K562 (cell line): ENCODE data around the gene FAM3C. TPM values are rescaled to one million over a fixed set of nuclear protein-coding genes. Genes with fewer than 3 reads are reported as not detected.

Experiments used
- ATAC-seq: fragments of 200-7000 bp; cut with Tn5 transposase; 3 replicates; pipeline ENCODE4 v1.9.1; 2020; ENCODE audit warnings: moderate library complexity
- BruUV-seq: library from RNA; stranded (reverse); fragments of 400-500 nt; replicated peaks from 2 replicates; lab custom pipeline; 2021; lab: Mats Ljungman, UMichigan
- CTCF ChIA-PET: fragments of 300-600 bp; formaldehyde crosslinking; extraction: SDS; loops from one replicate; lab custom pipeline; 2021; ENCODE audit warnings: low intra/inter-chr PET ratio; lab: Yijun Ruan, JAX
- POLR2A ChIA-PET: fragments of 300-600, 350-650 bp; sonication (Branson Sonifier 250); formaldehyde crosslinking; extraction: SDS; loops from one replicate; lab custom pipeline; 2021; ENCODE audit warnings: antibody characterized with exemption, inconsistent platforms; lab: Yijun Ruan, JAX
- DNase-seq, 4 experiments: peaks; one replicate each; pipeline versions ENCODE4 v3.0.0 to v3.0.0-alpha.2; 2011 to 2018; ENCODE audit warnings: low spot score in 3 of 4, mixed read lengths in 3 of 4; ENCODE audit errors: extremely low read depth in 1 of 4
- FAIRE-seq: peaks from 2 replicates; lab custom pipeline; 2011; peaks lifted over from hg19 to GRCh38; lab: Jason Lieb, UNC
- H2AFZ ChIP-seq: 2 replicates; pipeline ENCODE4 v1.6.0; 2011; ENCODE audit warnings: low read depth, low read length, control low read depth, inconsistent platforms
- H3K27ac ChIP-seq: fragments of 200-600 bp; 3 replicates; pipeline ENCODE4 v1.8.0; 2011; ENCODE audit warnings: low read depth, mild to moderate bottlenecking, control low read depth, inconsistent platforms, low read length, moderate library complexity, mixed read lengths; ENCODE audit errors: extremely low read depth
- H3K27me3 ChIP-seq, 2 experiments: fragments of 300-600 bp in 1 of 2; 2 replicates in 1 of 2; 3 replicates in 1 of 2; pipeline versions ENCODE4 v1.6.0 to v1.8.0; 2011; ENCODE audit warnings: inconsistent platforms in 2 of 2, low read length in 2 of 2, mild to moderate bottlenecking in 1 of 2, mixed read lengths in 1 of 2, moderate library complexity in 1 of 2; ENCODE audit not compliant: control insufficient read depth in 2 of 2, insufficient read depth in 2 of 2
- H3K36me3 ChIP-seq: fragments of 300-600 bp; 3 replicates; pipeline ENCODE4 v1.8.0; 2011; ENCODE audit warnings: mild to moderate bottlenecking, low read length, inconsistent platforms; ENCODE audit not compliant: control insufficient read depth, insufficient read depth
- H3K4me1 ChIP-seq, 2 experiments: fragments of 200-600 bp in 1 of 2; replicated peaks in 1 of 2; 2 replicates in 1 of 2; 3 replicates in 1 of 2; pipeline versions ENCODE4 v1.5.1 to v1.8.0; 2011; ENCODE audit warnings: inconsistent platforms in 2 of 2, low read length in 2 of 2, mild to moderate bottlenecking in 1 of 2, mixed read lengths in 1 of 2, moderate library complexity in 1 of 2; ENCODE audit not compliant: control insufficient read depth in 2 of 2, insufficient read depth in 2 of 2
- H3K4me2 ChIP-seq: 2 replicates; pipeline ENCODE4 v1.6.1; 2011; ENCODE audit warnings: low read length, control low read depth, inconsistent platforms, mixed read lengths; ENCODE audit not compliant: insufficient read depth
- H3K4me3 ChIP-seq: fragments of 200-600 bp; sonication (generic), shearing (Covaris generic); 2 replicates; pipeline ENCODE4 v1.5.1; 2016; ENCODE audit warnings: control low read depth, inconsistent platforms
- H3K79me2 ChIP-seq: fragments of 200-600 bp; 3 replicates; pipeline ENCODE4 v1.8.0; 2011; ENCODE audit warnings: low read length, inconsistent platforms; ENCODE audit not compliant: control insufficient read depth, insufficient read depth
- H3K9ac ChIP-seq, 2 experiments: 2 replicates each; pipeline versions ENCODE4 v1.6.0 to v1.6.1; 2011; ENCODE audit warnings: low read depth in 2 of 2, low read length in 2 of 2, control low read depth in 1 of 2, inconsistent platforms in 1 of 2, mild to moderate bottlenecking in 1 of 2, mixed read lengths in 1 of 2; ENCODE audit not compliant: insufficient read depth in 1 of 2
- H3K9me1 ChIP-seq: one replicate; pipeline ENCODE4 v1.6.0; 2011; ENCODE audit warnings: inconsistent platforms, mild to moderate bottlenecking, low read length, moderate library complexity; ENCODE audit not compliant: control insufficient read depth, insufficient read depth
- H3K9me3 ChIP-seq: replicated peaks from 2 replicates; pipeline ENCODE4 v1.5.1; 2011; ENCODE audit warnings: low read depth, low read length, inconsistent platforms; ENCODE audit not compliant: control insufficient read depth, insufficient read depth
- H4K20me1 ChIP-seq: replicated peaks from 2 replicates; pipeline ENCODE4 v1.6.1; 2011; ENCODE audit warnings: low read length, inconsistent platforms, mixed read lengths; ENCODE audit not compliant: control insufficient read depth, insufficient read depth
- BMI1 ChIP-seq: fragments of 150-350 bp; IDR thresholded peaks from 2 replicates; pipeline ENCODE4 v1.6.1; 2014; ENCODE audit warnings: low read length
- BRD4 ChIP-seq: fragments of 200-600 bp; sonication (generic); IDR thresholded peaks from 2 replicates; pipeline ENCODE4 v1.6.1; 2017; ENCODE audit warnings: inconsistent platforms
- CBX2 ChIP-seq: fragments of 200-600 bp; sonication (generic); IDR thresholded peaks from one replicate; pipeline ENCODE4 v1.6.1; 2012; ENCODE audit warnings: mild to moderate bottlenecking, low read length, inconsistent platforms; ENCODE audit not compliant: insufficient read depth, poor library complexity, severe bottlenecking
- CBX8 ChIP-seq: fragments of 200-600 bp; sonication (generic); IDR thresholded peaks from 2 replicates; pipeline ENCODE4 v1.6.1; 2012; ENCODE audit warnings: borderline replicate concordance, mixed run types, low read depth, mild to moderate bottlenecking, moderate library complexity, mixed read lengths, low read length, control low read depth, inconsistent platforms; ENCODE audit not compliant: poor library complexity, severe bottlenecking; ENCODE audit errors: extremely low read depth
- CXXC5 ChIP-seq: fragments of 250-450 bp; sonication (Bioruptor Pico); IDR thresholded peaks from 2 replicates; pipeline ENCODE4 v1.8.0; 2022; ENCODE audit warnings: inconsistent platforms, mild to moderate bottlenecking, moderate library complexity
- EZH2 ChIP-seq: IDR thresholded peaks from 2 replicates; pipeline ENCODE4 v1.6.1; 2012; ENCODE audit warnings: low read depth, mild to moderate bottlenecking, inconsistent platforms, low read length, borderline replicate concordance
- HMGN3 ChIP-seq: IDR thresholded peaks from 2 replicates; pipeline ENCODE4 v1.6.1; 2011; ENCODE audit warnings: borderline replicate concordance, low read depth, mild to moderate bottlenecking, mixed read lengths, low read length; ENCODE audit not compliant: insufficient read length; ENCODE audit errors: extremely low read depth
- MTF1 ChIP-seq: fragments of 250-450 bp; sonication (Bioruptor Pico); IDR thresholded peaks from 2 replicates; pipeline ENCODE4 v1.9.0; 2021; ENCODE audit warnings: moderate library complexity, mild to moderate bottlenecking, inconsistent platforms, borderline replicate concordance
- MYNN ChIP-seq, 2 experiments: sonication (generic); formaldehyde crosslinking in 1 of 2; IDR thresholded peaks; 2 replicates each; pipeline versions ENCODE4 v1.5.0 to v1.6.1; 2016 to 2020; ENCODE audit warnings: antibody characterized with exemption in 1 of 2, missing genetic modification reagents in 1 of 2
- TGIF2 ChIP-seq: sonication (generic); formaldehyde crosslinking; IDR thresholded peaks from 2 replicates; pipeline ENCODE4 v1.8.1; 2022; ENCODE audit warnings: mild to moderate bottlenecking, missing genetic modification reagents, moderate library complexity
- WHSC1 ChIP-seq: IDR thresholded peaks from one replicate; pipeline ENCODE4 v1.6.1; 2012; ENCODE audit warnings: low read length, control low read depth, inconsistent platforms
- ZBTB8A ChIP-seq: fragments of 450-650 bp; IDR thresholded peaks from 2 replicates; pipeline ENCODE4 v1.6.1; 2018; ENCODE audit warnings: mild to moderate bottlenecking, moderate library complexity; ENCODE audit not compliant: partially characterized antibody
- ZFP36 ChIP-seq: fragments of 150-350 bp; IDR thresholded peaks from 2 replicates; pipeline ENCODE4 v1.6.1; 2018; ENCODE audit warnings: low read length, low read depth; ENCODE audit not compliant: partially characterized antibody
- ZNF24 ChIP-seq: fragments of 450-650 bp; IDR thresholded peaks from 2 replicates; pipeline ENCODE4 v1.6.1; 2016
- WGBS: fragments of 100-300 bp; shearing (Covaris generic); methylation state at CpG from one replicate; pipeline ENCODE4 v1.1.6; 2016; ENCODE audit warnings: low coverage, mixed read lengths; ENCODE audit not compliant: insufficient coverage; ENCODE audit errors: missing lambda C conversion rate; 5-methylcytosine and 5-hydroxymethylcytosine counted together
- in situ Hi-C: fragments of 300-500 bp; cut with MboI; formaldehyde crosslinking; loops from 4 replicates; pipeline ENCODE4 v1.15.0; 2018; ENCODE audit warnings: inconsistent platforms, mixed read lengths
- intact Hi-C: fragments of 100-400 bp; cut with micrococcal nuclease; formaldehyde crosslinking; loops from 2 replicates; pipeline ENCODE4 v1.14.2; 2022
- polyA plus RNA-seq, 8 experiments: library from polyadenylated mRNA; depleted of rRNA in 4 of 8; stranded (reverse) in 5 of 8; unstranded in 3 of 8; fragments of >200 nt; fragmentation: Nextera tagmentation in 2 of 8; fragmentation: Illumina TruSeq in 1 of 8; extraction: Ambion mirVana in 2 of 8; extraction: Trizol in 1 of 8; gene quantifications; 2 replicates each; pipeline versions ENCODE4 v1.2.1 to v1.2.3, GENCODE V29; 2011 to 2014; ENCODE audit warnings: inconsistent platforms in 1 of 8, missing spikeins in 1 of 8
- total RNA-seq, 7 experiments: library from RNA; depleted of rRNA in 6 of 7; stranded (reverse); fragments of >200 nt in 6 of 7; fragmentation: Illumina TruSeq in 2 of 7; extraction: Trizol in 2 of 7; gene quantifications; 2 replicates each; pipeline versions ENCODE4 v1.2.1 to v1.2.3, GENCODE V29; 2011 to 2021; ENCODE audit warnings: low replicate concordance in 1 of 7
- TF ChIP-seq, protein P1 (sequence below): fragments of 250-450 bp; sonication (Bioruptor Pico); IDR thresholded peaks from 2 replicates; pipeline ENCODE4 v1.4.0; 2020; ENCODE audit warnings: borderline replicate concordance

FAM3C gene
- total and polyA plus RNA-seq, 9 of the 15 experiments (the other 6 are each of a cell fraction or from before 2014, with no cell fraction given): 10.6 to 42.6 (median 30.0) TPM

GRCh38 chr7:121334875-121335648, 61.0 kb downstream of the FAM3C start:
- no peak for DNase-seq
- H3K4me3 ChIP-seq: no peak overlapping the region
- no peak for TF ChIP-seq MYNN (IDR thresholded peaks at IDR 0.05)
- no peak for TF ChIP-seq MYNN (CRISPR knock-in tag; IDR thresholded peaks at IDR 0.05)
- TF ChIP-seq HMGN3: no peak
- TF ChIP-seq CXXC5 (CRISPR knock-in tag): no peak
- no peak for TF ChIP-seq TGIF2 (CRISPR knock-in tag)
- peak; percentile 48 for TF ChIP-seq ZFP36
- peak; percentile 99 for TF ChIP-seq CBX2
- TF ChIP-seq CBX8: peak; percentile 100
- TF ChIP-seq, protein P1, sequence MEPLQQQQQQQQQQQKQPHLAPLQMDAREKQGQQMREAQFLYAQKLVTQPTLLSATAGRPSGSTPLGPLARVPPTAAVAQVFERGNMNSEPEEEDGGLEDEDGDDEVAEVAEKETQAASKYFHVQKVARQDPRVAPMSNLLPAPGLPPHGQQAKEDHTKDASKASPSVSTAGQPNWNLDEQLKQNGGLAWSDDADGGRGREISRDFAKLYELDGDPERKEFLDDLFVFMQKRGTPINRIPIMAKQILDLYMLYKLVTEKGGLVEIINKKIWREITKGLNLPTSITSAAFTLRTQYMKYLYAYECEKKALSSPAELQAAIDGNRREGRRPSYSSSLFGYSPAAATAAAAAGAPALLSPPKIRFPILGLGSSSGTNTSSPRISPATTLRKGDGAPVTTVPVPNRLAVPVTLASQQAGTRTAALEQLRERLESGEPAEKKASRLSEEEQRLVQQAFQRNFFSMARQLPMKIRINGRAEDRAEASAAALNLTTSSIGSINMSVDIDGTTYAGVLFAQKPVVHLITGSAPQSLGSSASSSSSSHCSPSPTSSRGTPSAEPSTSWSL (CRISPR knock-in tag): no peak
- no peak for TF ChIP-seq ZNF24
- peak; percentile 73 for TF ChIP-seq BMI1
- TF ChIP-seq MTF1 (CRISPR knock-in tag): no peak
- no peak for TF ChIP-seq ZBTB8A
- TF ChIP-seq EZH2: 0 out of 2 replicates have a peak, but pooled peaks have one; percentile 74
- TF ChIP-seq BRD4: peak; percentile 64; the same call in 1 of the 2 replicates
- no peak for TF ChIP-seq WHSC1
- TF ChIP-seq, all 486 proteins: peak for 6
- no peaks in the 10 kb centered on the region for H3K9me3 ChIP-seq
- FAIRE-seq (no peak), ATAC-seq (no peak)
- intact Hi-C loops (loop anchor here (5.0 to 10.0 kb wide), 5 partner anchors 208 to 660 kb away; partner anchors contain the start of gene CPED1), in situ Hi-C loops (no loop called here)
- WGBS: under 1% methylated on average over 10 of the region's 10 CpGs
- no TSS peak for BruUV-seq
- no peak overlapping the region for H2AFZ ChIP-seq
- peaks cover 0 to 6% of the 10 kb centered on the region in 2 experiments; a peak in 4 of 5 replicates for H3K4me1 ChIP-seq
- no peak overlapping the region for H3K9ac ChIP-seq
- no peak overlapping the region for H3K4me2 ChIP-seq
- H3K27me3 ChIP-seq: peaks cover 13 to 33% of the 10 kb centered on the region in 2 experiments
- no peaks in the 10 kb centered on the region for H3K36me3 ChIP-seq
- no peaks in the 10 kb centered on the region for H3K9me1 ChIP-seq
- 0 out of 2 replicates have a peak, but pooled peaks cover 3% of the 10 kb centered on the region for H4K20me1 ChIP-seq
- no peaks in the 10 kb centered on the region for H3K79me2 ChIP-seq
- no peak overlapping the region for H3K27ac ChIP-seq
- ChIA-PET CTCF (no interaction called here), POLR2A (no interaction called here)
